K562 (cell line): ENCODE data around the gene COLQ. TPM values are rescaled to one million over a fixed set of nuclear protein-coding genes. Genes with fewer than 3 reads are reported as not detected.

Source experiments
- ATAC-seq: fragments of 200-7000 bp; cut with Tn5 transposase; 3 replicates; pipeline ENCODE4 v1.9.1; 2020; ENCODE audit warnings: moderate library complexity
- BruUV-seq: library from RNA; stranded (reverse); fragments of 400-500 nt; replicated peaks from 2 replicates; lab custom pipeline; 2021; lab: Mats Ljungman, UMichigan
- CTCF ChIA-PET: fragments of 300-600 bp; formaldehyde crosslinking; extraction: SDS; loops from one replicate; lab custom pipeline; 2021; ENCODE audit warnings: low intra/inter-chr PET ratio; lab: Yijun Ruan, JAX
- POLR2A ChIA-PET: fragments of 300-600, 350-650 bp; sonication (Branson Sonifier 250); formaldehyde crosslinking; extraction: SDS; loops from one replicate; lab custom pipeline; 2021; ENCODE audit warnings: antibody characterized with exemption, inconsistent platforms; lab: Yijun Ruan, JAX
- DNase-seq, 4 experiments: peaks; one replicate each; pipeline versions ENCODE4 v3.0.0 to v3.0.0-alpha.2; 2011 to 2018; ENCODE audit warnings: low spot score in 3 of 4, mixed read lengths in 3 of 4; ENCODE audit errors: extremely low read depth in 1 of 4
- FAIRE-seq: peaks from 2 replicates; lab custom pipeline; 2011; peaks lifted over from hg19 to GRCh38; lab: Jason Lieb, UNC
- H2AFZ ChIP-seq: 2 replicates; pipeline ENCODE4 v1.6.0; 2011; ENCODE audit warnings: low read depth, low read length, control low read depth, inconsistent platforms
- H3K27ac ChIP-seq: fragments of 200-600 bp; 3 replicates; pipeline ENCODE4 v1.8.0; 2011; ENCODE audit warnings: low read depth, mild to moderate bottlenecking, control low read depth, inconsistent platforms, low read length, moderate library complexity, mixed read lengths; ENCODE audit errors: extremely low read depth
- H3K27me3 ChIP-seq, 2 experiments: fragments of 300-600 bp in 1 of 2; 2 replicates in 1 of 2; 3 replicates in 1 of 2; pipeline versions ENCODE4 v1.6.0 to v1.8.0; 2011; ENCODE audit warnings: inconsistent platforms in 2 of 2, low read length in 2 of 2, mild to moderate bottlenecking in 1 of 2, mixed read lengths in 1 of 2, moderate library complexity in 1 of 2; ENCODE audit not compliant: control insufficient read depth in 2 of 2, insufficient read depth in 2 of 2
- H3K36me3 ChIP-seq: fragments of 300-600 bp; 3 replicates; pipeline ENCODE4 v1.8.0; 2011; ENCODE audit warnings: mild to moderate bottlenecking, low read length, inconsistent platforms; ENCODE audit not compliant: control insufficient read depth, insufficient read depth
- H3K4me1 ChIP-seq, 2 experiments: fragments of 200-600 bp in 1 of 2; replicated peaks in 1 of 2; 2 replicates in 1 of 2; 3 replicates in 1 of 2; pipeline versions ENCODE4 v1.5.1 to v1.8.0; 2011; ENCODE audit warnings: inconsistent platforms in 2 of 2, low read length in 2 of 2, mild to moderate bottlenecking in 1 of 2, mixed read lengths in 1 of 2, moderate library complexity in 1 of 2; ENCODE audit not compliant: control insufficient read depth in 2 of 2, insufficient read depth in 2 of 2
- H3K4me2 ChIP-seq: 2 replicates; pipeline ENCODE4 v1.6.1; 2011; ENCODE audit warnings: low read length, control low read depth, inconsistent platforms, mixed read lengths; ENCODE audit not compliant: insufficient read depth
- H3K4me3 ChIP-seq: fragments of 200-600 bp; sonication (generic), shearing (Covaris generic); 2 replicates; pipeline ENCODE4 v1.5.1; 2016; ENCODE audit warnings: control low read depth, inconsistent platforms
- H3K79me2 ChIP-seq: fragments of 200-600 bp; 3 replicates; pipeline ENCODE4 v1.8.0; 2011; ENCODE audit warnings: low read length, inconsistent platforms; ENCODE audit not compliant: control insufficient read depth, insufficient read depth
- H3K9ac ChIP-seq, 2 experiments: 2 replicates each; pipeline versions ENCODE4 v1.6.0 to v1.6.1; 2011; ENCODE audit warnings: low read depth in 2 of 2, low read length in 2 of 2, control low read depth in 1 of 2, inconsistent platforms in 1 of 2, mild to moderate bottlenecking in 1 of 2, mixed read lengths in 1 of 2; ENCODE audit not compliant: insufficient read depth in 1 of 2
- H3K9me1 ChIP-seq: one replicate; pipeline ENCODE4 v1.6.0; 2011; ENCODE audit warnings: inconsistent platforms, mild to moderate bottlenecking, low read length, moderate library complexity; ENCODE audit not compliant: control insufficient read depth, insufficient read depth
- H3K9me3 ChIP-seq: replicated peaks from 2 replicates; pipeline ENCODE4 v1.5.1; 2011; ENCODE audit warnings: low read depth, low read length, inconsistent platforms; ENCODE audit not compliant: control insufficient read depth, insufficient read depth
- H4K20me1 ChIP-seq: replicated peaks from 2 replicates; pipeline ENCODE4 v1.6.1; 2011; ENCODE audit warnings: low read length, inconsistent platforms, mixed read lengths; ENCODE audit not compliant: control insufficient read depth, insufficient read depth
- EHMT2 ChIP-seq: fragments of 450-650 bp; IDR thresholded peaks from 2 replicates; pipeline ENCODE4 v1.6.1; 2018; ENCODE audit warnings: antibody characterized with exemption
- HMG20A ChIP-seq: fragments of 450-650 bp; formaldehyde crosslinking; conservative IDR thresholded peaks from 2 replicates; pipeline ENCODE4 v1.4.0; 2020; ENCODE audit warnings: mild to moderate bottlenecking, mixed read lengths
- MECOM ChIP-seq: fragments of 250-450 bp; sonication (Bioruptor Pico); IDR thresholded peaks from 2 replicates; pipeline ENCODE4 v1.8.0; 2022; ENCODE audit warnings: inconsistent platforms
- RHOXF2B ChIP-seq: fragments of 250-450 bp; sonication (Bioruptor Pico); conservative IDR thresholded peaks from 2 replicates; pipeline ENCODE4 v1.5.1; 2021
- SIRT6 ChIP-seq: IDR thresholded peaks from one replicate; pipeline ENCODE4 v1.6.1; 2012; ENCODE audit warnings: low read depth, mild to moderate bottlenecking, control low read depth, inconsistent platforms, low read length, moderate library complexity
- ZFX ChIP-seq: sonication (generic); formaldehyde crosslinking; IDR thresholded peaks from 2 replicates; pipeline ENCODE4 v1.8.0; 2022; ENCODE audit warnings: mild to moderate bottlenecking, missing genetic modification reagents, moderate library complexity
- WGBS: fragments of 100-300 bp; shearing (Covaris generic); methylation state at CpG from one replicate; pipeline ENCODE4 v1.1.6; 2016; ENCODE audit warnings: low coverage, mixed read lengths; ENCODE audit not compliant: insufficient coverage; ENCODE audit errors: missing lambda C conversion rate; 5-methylcytosine and 5-hydroxymethylcytosine counted together
- in situ Hi-C: fragments of 300-500 bp; cut with MboI; formaldehyde crosslinking; loops from 4 replicates; pipeline ENCODE4 v1.15.0; 2018; ENCODE audit warnings: inconsistent platforms, mixed read lengths
- intact Hi-C: fragments of 100-400 bp; cut with micrococcal nuclease; formaldehyde crosslinking; loops from 2 replicates; pipeline ENCODE4 v1.14.2; 2022
- polyA plus RNA-seq, 8 experiments: library from polyadenylated mRNA; depleted of rRNA in 4 of 8; stranded (reverse) in 5 of 8; unstranded in 3 of 8; fragments of >200 nt; fragmentation: Nextera tagmentation in 2 of 8; fragmentation: Illumina TruSeq in 1 of 8; extraction: Ambion mirVana in 2 of 8; extraction: Trizol in 1 of 8; gene quantifications; 2 replicates each; pipeline versions ENCODE4 v1.2.1 to v1.2.3, GENCODE V29; 2011 to 2014; ENCODE audit warnings: inconsistent platforms in 1 of 8, missing spikeins in 1 of 8
- total RNA-seq, 7 experiments: library from RNA; depleted of rRNA in 6 of 7; stranded (reverse); fragments of >200 nt in 6 of 7; fragmentation: Illumina TruSeq in 2 of 7; extraction: Trizol in 2 of 7; gene quantifications; 2 replicates each; pipeline versions ENCODE4 v1.2.1 to v1.2.3, GENCODE V29; 2011 to 2021; ENCODE audit warnings: low replicate concordance in 1 of 7

COLQ gene
- total and polyA plus RNA-seq, 9 of the 15 experiments (the other 6 are each of a cell fraction or from before 2014, with no cell fraction given), result 0.04 to 0.36 (median 0.27) TPM; not detected in 4

- no peaks in the 10 kb centered on the region for H3K36me3 ChIP-seq
- POLR2A ChIA-PET, result interaction anchor here (1.8 to 2.6 kb wide), 3 partner anchors 12 to 19 kb away, joined by 5 to 8 read pairs (median 6); no protein-coding TSS in a partner anchor
- in situ Hi-C loops, result no loop called here
- H3K9me3 ChIP-seq, result no peaks in the 10 kb centered on the region
- intact Hi-C loops, result no loop called here
- H2AFZ ChIP-seq, result no peak overlapping the region
- H3K9ac ChIP-seq, result no peak overlapping the region
- H3K9me1 ChIP-seq, result no peaks in the 10 kb centered on the region
- TF ChIP-seq SIRT6, result no peak
- no peak for TF ChIP-seq EHMT2
- no peak for TF ChIP-seq RHOXF2B (CRISPR knock-in tag)
- TF ChIP-seq HMG20A (CRISPR knock-in tag), result no peak
- no peak for TF ChIP-seq ZFX (CRISPR knock-in tag)
- TF ChIP-seq MECOM (CRISPR knock-in tag), result no peak
- peaks cover 39 to 70% of the 10 kb centered on the region in 2 experiments for H3K27me3 ChIP-seq
- H3K79me2 ChIP-seq, result no peaks in the 10 kb centered on the region
- BruUV-seq, result no TSS peak
- no peak overlapping the region for H3K4me2 ChIP-seq
- H4K20me1 ChIP-seq, result 0 out of 2 replicates have a peak, but pooled peaks cover 4% of the 10 kb centered on the region
- FAIRE-seq (no peak), ATAC-seq (no peak), DNase-seq (no peak)
- 17% methylated on average over 4 of the region's 4 CpGs for WGBS
- H3K4me3 ChIP-seq, result no peak overlapping the region
- CTCF ChIA-PET, result no interaction called here
- no peaks in the 10 kb centered on the region for H3K4me1 ChIP-seq
- no peak overlapping the region for H3K27ac ChIP-seq
These were observed 6.7 kb downstream of the COLQ start for GRCh38 chr3:15514663-15515340.
